ENCODE measurements around the gene GUCA1A. TPM values are rescaled to one million over a fixed set of nuclear protein-coding genes. Genes with fewer than 3 reads are reported as not detected.
"Not testable (repeated sequence)": the region's sequence is repeated elsewhere in the genome, so short reads cannot be mapped to it uniquely, and the experiment has no call there.

Gene GUCA1A
- polyA plus RNA-seq, 3 donors, result 0.15 to 0.23 (median 0.19) TPM

- no peak for DNase-seq (ENCODE audit: extremely low read depth in 1 of 11, low read depth in 9 of 11, low spot score in 4 of 11)
These were observed 24.6 kb downstream of the GUCA1A start for GRCh38 chr6:42197555-42198362.

GRCh38 chr6:42199106-42199981 lies 26.2 kb downstream of the GUCA1A start:
- DNase-seq (ENCODE audit: extremely low read depth in 1 of 11, low read depth in 9 of 11, low spot score in 4 of 11), result no peak

GRCh38 chr6:42200035-42200434 lies 26.9 kb downstream of the GUCA1A start:
- no peak for DNase-seq (ENCODE audit: extremely low read depth in 1 of 11, low read depth in 9 of 11, low spot score in 4 of 11)

- DNase-seq (ENCODE audit: extremely low read depth in 1 of 11, low read depth in 9 of 11, low spot score in 4 of 11), result no peak
These were observed 28.2 kb downstream of the GUCA1A start for GRCh38 chr6:42201382-42201781.

GRCh38 chr6:42202131-42202915 lies 29.2 kb downstream of the GUCA1A start:
- not testable (repeated sequence) for DNase-seq (ENCODE audit: extremely low read depth in 1 of 11, low read depth in 9 of 11, low spot score in 4 of 11)

GRCh38 chr6:42203183-42203582 lies 30.0 kb downstream of the GUCA1A start:
- no peak for DNase-seq (ENCODE audit: extremely low read depth in 1 of 11, low read depth in 9 of 11, low spot score in 4 of 11)

- no peak for DNase-seq (ENCODE audit: extremely low read depth in 1 of 11, low read depth in 9 of 11, low spot score in 4 of 11)
These were observed 31.7 kb downstream of the GUCA1A start for GRCh38 chr6:42204768-42205282.

- not testable (repeated sequence) for DNase-seq (ENCODE audit: extremely low read depth in 1 of 11, low read depth in 9 of 11, low spot score in 4 of 11)
These were observed 34.4 kb downstream of the GUCA1A start for GRCh38 chr6:42207559-42207958.

GRCh38 chr6:42210551-42210950 lies 37.4 kb downstream of the GUCA1A start:
- no peak for DNase-seq (ENCODE audit: extremely low read depth in 1 of 11, low read depth in 9 of 11, low spot score in 4 of 11)

GRCh38 chr6:42211726-42212125 lies 38.6 kb downstream of the GUCA1A start:
- DNase-seq (ENCODE audit: extremely low read depth in 1 of 11, low read depth in 9 of 11, low spot score in 4 of 11), result no peak

GRCh38 chr6:42212442-42212841 lies 39.3 kb downstream of the GUCA1A start:
- no peak for DNase-seq (ENCODE audit: extremely low read depth in 1 of 11, low read depth in 9 of 11, low spot score in 4 of 11)

GRCh38 chr6:42216495-42216894 lies 43.3 kb downstream of the GUCA1A start:
- DNase-seq (ENCODE audit: extremely low read depth in 1 of 11, low read depth in 9 of 11, low spot score in 4 of 11), result not testable (repeated sequence)

GRCh38 chr6:42217157-42217518 lies 44.0 kb downstream of the GUCA1A start:
- DNase-seq (ENCODE audit: extremely low read depth in 1 of 11, low read depth in 9 of 11, low spot score in 4 of 11), result no peak

GRCh38 chr6:42217519-42218367 lies 44.6 kb downstream of the GUCA1A start, which contains the start of gene MRPS10:
MRPS10 (minus strand) TSS chr6:42217861; CDS start chr6:42217849, 12 bp downstream.
- peak; percentile 73 to 95 (median 90) for DNase-seq (ENCODE audit: extremely low read depth in 1 of 11, low read depth in 9 of 11, low spot score in 4 of 11)

GRCh38 chr6:42220807-42221206 lies 47.6 kb downstream of the GUCA1A start:
- DNase-seq (ENCODE audit: extremely low read depth in 1 of 11, low read depth in 9 of 11, low spot score in 4 of 11), result no peak

GRCh38 chr6:42221546-42221945 lies 48.4 kb downstream of the GUCA1A start:
- DNase-seq (ENCODE audit: extremely low read depth in 1 of 11, low read depth in 9 of 11, low spot score in 4 of 11), result no peak

- no peak for DNase-seq (ENCODE audit: extremely low read depth in 1 of 11, low read depth in 9 of 11, low spot score in 4 of 11)
These were observed 49.3 kb downstream of the GUCA1A start for GRCh38 chr6:42222448-42222847.
